ENCODE results near the gene CDK5.

The CDK5 gene

GRCh38 chr7:151087245-151088018 lies 29.7 kb upstream of the CDK5 start:
- DNase-seq (ENCODE audit: low read depth, low spot score), result no peak

- DNase-seq (ENCODE audit: low read depth, low spot score), result no peak
These were observed 29.1 kb upstream of the CDK5 start for GRCh38 chr7:151086802-151087244.

GRCh38 chr7:151085691-151086620 lies 28.3 kb upstream of the CDK5 start, which contains the start of gene AGAP3:
AGAP3 (plus strand) TSS chr7:151086475; CDS start chr7:151086742, 267 bp downstream.
- DNase-seq (ENCODE audit: low read depth, low spot score), result no peak

- DNase-seq (ENCODE audit: low read depth, low spot score), result no peak
These were observed 27.6 kb upstream of the CDK5 start for GRCh38 chr7:151085329-151085690.

GRCh38 chr7:151083824-151084160 lies 26.1 kb upstream of the CDK5 start:
- no peak for DNase-seq (ENCODE audit: low read depth, low spot score)

- peak; percentile 65 for DNase-seq (ENCODE audit: low read depth, low spot score)
These were observed 25.6 kb upstream of the CDK5 start, which contains the start of gene TMUB1 for GRCh38 chr7:151083071-151083823. TMUB1 (minus strand) TSS chr7:151083493; CDS start chr7:151082563, 930 bp downstream.

- no peak for DNase-seq (ENCODE audit: low read depth, low spot score)
These were observed 24.7 kb upstream of the CDK5 start for GRCh38 chr7:151082141-151083070.

- DNase-seq (ENCODE audit: low read depth, low spot score), result no peak
These were observed 23.7 kb upstream of the CDK5 start for GRCh38 chr7:151081170-151082101.

- DNase-seq (ENCODE audit: low read depth, low spot score), result peak; percentile 79
These were observed 22.9 kb upstream of the CDK5 start, which contains the start of gene FASTK for GRCh38 chr7:151080522-151081169. FASTK (minus strand) TSS chr7:151080809; CDS start chr7:151080766, 43 bp downstream.

- DNase-seq (ENCODE audit: low read depth, low spot score), result no peak
These were observed 22.4 kb upstream of the CDK5 start for GRCh38 chr7:151080067-151080521.

- DNase-seq (ENCODE audit: low read depth, low spot score), result no peak
These were observed 21.7 kb upstream of the CDK5 start for GRCh38 chr7:151079199-151079910.

- no peak for DNase-seq (ENCODE audit: low read depth, low spot score)
These were observed 20.7 kb upstream of the CDK5 start for GRCh38 chr7:151078233-151079040.

- no peak for DNase-seq (ENCODE audit: low read depth, low spot score)
These were observed 20.1 kb upstream of the CDK5 start for GRCh38 chr7:151077705-151078232.

GRCh38 chr7:151076863-151077704 lies 19.4 kb upstream of the CDK5 start:
- no peak for DNase-seq (ENCODE audit: low read depth, low spot score)

GRCh38 chr7:151075978-151076426 lies 18.3 kb upstream of the CDK5 start:
- no peak for DNase-seq (ENCODE audit: low read depth, low spot score)

GRCh38 chr7:151075662-151075971 lies 17.9 kb upstream of the CDK5 start:
- DNase-seq (ENCODE audit: low read depth, low spot score), result no peak
